MG63 (cell line): ENCODE results near the gene KDM8. TPM values are rescaled to one million over a fixed set of nuclear protein-coding genes. Genes with fewer than 3 reads are reported as not detected.

Experiments used
- DNase-seq: peaks from one replicate; pipeline ENCODE4 v3.0.0-alpha.2; 2020
- H3K27me3 ChIP-seq: fragments of 250-450 bp; sonication (Bioruptor Pico); 2 replicates; pipeline ENCODE4 v1.5.1; 2020; ENCODE audit warnings: mild to moderate bottlenecking, moderate library complexity
- H3K36me3 ChIP-seq: fragments of 250-450 bp; sonication (Bioruptor Pico); 2 replicates; pipeline ENCODE4 v1.5.1; 2020; ENCODE audit warnings: mild to moderate bottlenecking, moderate library complexity
- H3K4me3 ChIP-seq: fragments of 250-450 bp; sonication (Bioruptor Pico); 2 replicates; pipeline ENCODE4 v1.5.1; 2020; ENCODE audit warnings: mild to moderate bottlenecking, moderate library complexity
- H3K9me3 ChIP-seq: fragments of 250-450 bp; sonication (Bioruptor Pico); 2 replicates; pipeline ENCODE4 v1.5.1; 2020; ENCODE audit warnings: mild to moderate bottlenecking, moderate library complexity
- total RNA-seq: library from RNA; depleted of rRNA; stranded (reverse); fragments of >200 nt; shearing (Covaris generic); gene quantifications from 2 replicates; pipeline ENCODE4 v1.2.3, GENCODE V29; 2014; ENCODE audit warnings: low replicate concordance

The KDM8 gene
- total RNA-seq, 1 experiment from 2014 or later, result 10.2 TPM

- DNase-seq, result peak; percentile 96
- no peaks in the 10 kb centered on the region for H3K27me3 ChIP-seq
- peaks cover 19% of the 10 kb centered on the region for H3K36me3 ChIP-seq
- no peak overlapping the region for H3K4me3 ChIP-seq
- no peaks in the 10 kb centered on the region for H3K9me3 ChIP-seq
Measured at GRCh38 chr16:27221576-27222248, 18.4 kb downstream of the KDM8 start.

- Histone ChIP-seq H3K9me3 (no peaks in the 10 kb centered on the region), H3K36me3 (peaks cover 19% of the 10 kb centered on the region), H3K4me3 (no peak overlapping the region), H3K27me3 (no peaks in the 10 kb centered on the region)
- DNase-seq, result peak; percentile 99
Measured at GRCh38 chr16:27222249-27223225, 19.2 kb downstream of the KDM8 start.

- DNase-seq, result no peak
- H3K27me3 ChIP-seq, result no peaks in the 10 kb centered on the region
- no peak overlapping the region for H3K4me3 ChIP-seq
- H3K9me3 ChIP-seq, result no peaks in the 10 kb centered on the region
- H3K36me3 ChIP-seq, result peaks cover 19% of the 10 kb centered on the region
Measured at GRCh38 chr16:27223226-27223610, 19.9 kb downstream of the KDM8 start.

GRCh38 chr16:27223701-27224100 is 20.4 kb downstream of the KDM8 start:
- Histone ChIP-seq H3K4me3 (no peak overlapping the region), H3K27me3 (no peaks in the 10 kb centered on the region), H3K36me3 (peaks cover 19% of the 10 kb centered on the region), H3K9me3 (no peaks in the 10 kb centered on the region)
- DNase-seq, result no peak

- Histone ChIP-seq H3K9me3 (no peaks in the 10 kb centered on the region), H3K36me3 (peaks cover 19% of the 10 kb centered on the region), H3K4me3 (no peak overlapping the region), H3K27me3 (no peaks in the 10 kb centered on the region)
- no peak for DNase-seq
Measured at GRCh38 chr16:27224271-27224737, 21.0 kb downstream of the KDM8 start.

GRCh38 chr16:27224741-27225300 is 21.5 kb downstream of the KDM8 start:
- no peaks in the 10 kb centered on the region for H3K9me3 ChIP-seq
- peaks cover 20% of the 10 kb centered on the region for H3K36me3 ChIP-seq
- DNase-seq, result no peak
- H3K4me3 ChIP-seq, result no peak overlapping the region
- no peaks in the 10 kb centered on the region for H3K27me3 ChIP-seq

GRCh38 chr16:27225536-27226360 is 22.4 kb downstream of the KDM8 start:
- H3K27me3 ChIP-seq, result no peaks in the 10 kb centered on the region
- H3K36me3 ChIP-seq, result peaks cover 26% of the 10 kb centered on the region
- no peaks in the 10 kb centered on the region for H3K9me3 ChIP-seq
- DNase-seq, result no peak
- H3K4me3 ChIP-seq, result no peak overlapping the region

- H3K36me3 ChIP-seq, result peaks cover 32% of the 10 kb centered on the region
- no peak overlapping the region for H3K4me3 ChIP-seq
- no peaks in the 10 kb centered on the region for H3K27me3 ChIP-seq
- DNase-seq, result no peak
- no peaks in the 10 kb centered on the region for H3K9me3 ChIP-seq
Measured at GRCh38 chr16:27226476-27226875, 23.1 kb downstream of the KDM8 start.

GRCh38 chr16:27226976-27227705 is 23.8 kb downstream of the KDM8 start:
- Histone ChIP-seq H3K4me3 (no peak overlapping the region), H3K36me3 (peaks cover 39% of the 10 kb centered on the region), H3K9me3 (no peaks in the 10 kb centered on the region), H3K27me3 (no peaks in the 10 kb centered on the region)
- no peak for DNase-seq

- no peaks in the 10 kb centered on the region for H3K9me3 ChIP-seq
- no peaks in the 10 kb centered on the region for H3K27me3 ChIP-seq
- H3K36me3 ChIP-seq, result peaks cover 48% of the 10 kb centered on the region
- no peak for DNase-seq
- no peak overlapping the region for H3K4me3 ChIP-seq
Measured at GRCh38 chr16:27228045-27228444, 24.7 kb downstream of the KDM8 start.

- Histone ChIP-seq H3K27me3 (no peaks in the 10 kb centered on the region), H3K36me3 (peaks cover 49% of the 10 kb centered on the region), H3K9me3 (no peaks in the 10 kb centered on the region), H3K4me3 (no peak overlapping the region)
- no peak for DNase-seq
Measured at GRCh38 chr16:27228621-27229501, 25.5 kb downstream of the KDM8 start.

GRCh38 chr16:27229891-27230470 is 26.7 kb downstream of the KDM8 start:
- Histone ChIP-seq H3K36me3 (peaks cover 49% of the 10 kb centered on the region), H3K9me3 (no peaks in the 10 kb centered on the region), H3K27me3 (no peaks in the 10 kb centered on the region), H3K4me3 (no peak overlapping the region)
- DNase-seq, result no peak

- Histone ChIP-seq H3K9me3 (no peaks in the 10 kb centered on the region), H3K27me3 (no peaks in the 10 kb centered on the region), H3K36me3 (peaks cover 49% of the 10 kb centered on the region), H3K4me3 (no peak overlapping the region)
- no peak for DNase-seq
Measured at GRCh38 chr16:27230562-27231001, 27.3 kb downstream of the KDM8 start.

- Histone ChIP-seq H3K36me3 (peaks cover 49% of the 10 kb centered on the region), H3K27me3 (no peaks in the 10 kb centered on the region), H3K9me3 (no peaks in the 10 kb centered on the region), H3K4me3 (no peak overlapping the region)
- no peak for DNase-seq
Measured at GRCh38 chr16:27231692-27232060, 28.4 kb downstream of the KDM8 start.
